ENCODE measurements around the gene ZNF750.

GRCh38 chr17:82823004-82823403, 16.8 kb downstream of the ZNF750 start:
- TF ChIP-seq SIN3A (IDR thresholded peaks at IDR 0.05; ENCODE audit: borderline replicate concordance, insufficient read depth, low read length) (no peak), REST (IDR thresholded peaks at IDR 0.05; ENCODE audit: insufficient read depth in 1 of 2, low read depth in 2 of 2, low read length in 2 of 2) (no peak), POLR2AphosphoS5 (IDR thresholded peaks at IDR 0.05; ENCODE audit: low read depth, low read length) (no peak), TAF1 (IDR thresholded peaks at IDR 0.05; ENCODE audit: borderline replicate concordance, insufficient read depth, low read length) (no peak)
